H1 (cell line): ENCODE measurements around the gene STX2. TPM values are rescaled to one million over a fixed set of nuclear protein-coding genes. Genes with fewer than 3 reads are reported as not detected.

Experiments used
- BRCA1 ChIP-seq: IDR thresholded peaks from 2 replicates; pipeline ENCODE4 v1.6.1; 2012; ENCODE audit warnings: low read depth, low read length, improper control_type of control experiment
- CTBP2 ChIP-seq: IDR thresholded peaks from 2 replicates; pipeline ENCODE4 v1.7.0; 2011; ENCODE audit warnings: borderline replicate concordance, mild to moderate bottlenecking, moderate library complexity, mixed read lengths, low read length; ENCODE audit not compliant: insufficient read depth, insufficient read length
- HDAC6 ChIP-seq: IDR thresholded peaks from one replicate; pipeline ENCODE4 v1.7.1; 2012; ENCODE audit warnings: low read depth, mild to moderate bottlenecking, inconsistent platforms, low read length, moderate library complexity
- RAD21 ChIP-seq, 2 experiments: IDR thresholded peaks in 1 of 2; conservative IDR thresholded peaks in 1 of 2; 2 replicates each; pipeline ENCODE4 v1.6.1; 2011; ENCODE audit warnings: low read depth in 2 of 2, low read length in 2 of 2, improper control_type of control experiment in 1 of 2, inconsistent platforms in 1 of 2, mild to moderate bottlenecking in 1 of 2, moderate library complexity in 1 of 2
- RFX5 ChIP-seq: IDR thresholded peaks from 2 replicates; pipeline ENCODE4 v1.6.1; 2011; ENCODE audit warnings: low read depth, low read length, improper control_type of control experiment, borderline replicate concordance
- TAF1 ChIP-seq: IDR thresholded peaks from 2 replicates; pipeline ENCODE4 v1.6.1; 2011; ENCODE audit warnings: mild to moderate bottlenecking, low read depth, low read length
- polyA plus RNA-seq, 7 experiments: library from polyadenylated mRNA; depleted of rRNA in 3 of 7; stranded (reverse) in 5 of 7; unstranded in 2 of 7; fragments of >200 nt in 5 of 7; fragments of 200-250 nt in 2 of 7; gene quantifications; 1 replicate in 5 of 7; 2 replicates in 1 of 7; 4 replicates in 1 of 7; pipeline versions ENCODE4 v1.2.1 to v1.2.3, GENCODE V29; 2011 to 2013; ENCODE audit warnings: missing spikeins in 2 of 7, mixed read lengths in 2 of 7
- total RNA-seq: library from RNA; stranded (reverse); fragmentation: NEBNext Ultra II Directional; extraction: Animal tissue kit (Norgen Biotek cat#: 25700); gene quantifications from 2 replicates; pipeline ENCODE4 v1.2.1, GENCODE V29; 2021
- TF ChIP-seq, protein P1 (sequence below): fragments of 300-600 bp; sonication (generic); IDR thresholded peaks from 2 replicates; pipeline ENCODE4 v1.7.1; 2012; ENCODE audit warnings: low read length, moderate library complexity, mild to moderate bottlenecking, inconsistent platforms; ENCODE audit not compliant: insufficient replicate concordance
- TF ChIP-seq, protein P2 (sequence below): IDR thresholded peaks from 2 replicates; pipeline ENCODE4 v1.6.1; 2011; ENCODE audit warnings: low read length, improper control_type of control experiment

The STX2 gene
- total and polyA plus RNA-seq, 2 of the 8 experiments (the other 6 are each of a cell fraction or from before 2014, with no cell fraction given): 20.0 to 26.3 TPM

DNA sequence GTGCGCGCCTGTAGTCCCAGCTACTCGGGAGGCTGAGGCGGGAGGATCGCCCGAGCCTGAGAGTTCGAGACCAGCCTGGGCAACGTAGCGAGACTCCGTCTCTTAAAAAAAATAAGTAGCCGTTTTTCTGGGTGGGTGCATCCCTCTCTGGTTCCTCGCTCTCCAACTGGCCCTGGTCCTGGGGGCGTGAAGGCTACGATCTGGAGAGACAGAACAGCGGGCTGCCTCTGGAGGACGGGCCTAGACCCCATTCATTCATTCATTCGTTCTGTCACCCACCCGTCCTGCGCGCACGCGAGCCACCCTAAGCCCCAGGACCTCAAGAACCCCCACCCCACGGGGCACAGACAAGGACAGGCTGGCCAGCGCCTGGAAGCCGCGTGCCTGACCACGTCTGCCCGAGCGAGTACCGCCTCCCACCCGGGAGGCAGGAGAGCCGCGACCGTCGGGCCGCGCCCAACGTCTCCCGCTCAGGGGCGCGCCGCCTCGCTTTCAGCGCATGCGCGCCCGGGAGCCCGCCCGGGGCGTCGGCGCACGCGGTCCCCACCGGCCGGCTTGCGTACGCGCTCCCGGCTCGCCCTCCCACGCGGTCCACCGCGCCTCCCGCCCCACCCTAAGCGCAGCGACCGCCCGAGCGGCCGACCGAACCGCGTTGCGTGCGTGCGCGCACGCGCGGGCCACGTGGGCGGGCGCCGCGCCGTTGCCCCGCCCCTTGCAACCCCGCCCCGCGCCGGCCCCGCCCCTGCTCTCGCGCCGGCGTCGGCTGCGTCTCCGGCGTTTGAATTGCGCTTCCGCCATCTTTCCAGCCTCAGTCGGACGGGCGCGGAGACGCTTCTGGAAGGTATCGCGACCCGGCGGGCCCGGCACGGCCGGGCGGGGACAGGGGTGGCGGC lies 32.5 kb upstream of the STX2 start, which contains the start of gene RAN (continued):
- TF ChIP-seq, protein P1, sequence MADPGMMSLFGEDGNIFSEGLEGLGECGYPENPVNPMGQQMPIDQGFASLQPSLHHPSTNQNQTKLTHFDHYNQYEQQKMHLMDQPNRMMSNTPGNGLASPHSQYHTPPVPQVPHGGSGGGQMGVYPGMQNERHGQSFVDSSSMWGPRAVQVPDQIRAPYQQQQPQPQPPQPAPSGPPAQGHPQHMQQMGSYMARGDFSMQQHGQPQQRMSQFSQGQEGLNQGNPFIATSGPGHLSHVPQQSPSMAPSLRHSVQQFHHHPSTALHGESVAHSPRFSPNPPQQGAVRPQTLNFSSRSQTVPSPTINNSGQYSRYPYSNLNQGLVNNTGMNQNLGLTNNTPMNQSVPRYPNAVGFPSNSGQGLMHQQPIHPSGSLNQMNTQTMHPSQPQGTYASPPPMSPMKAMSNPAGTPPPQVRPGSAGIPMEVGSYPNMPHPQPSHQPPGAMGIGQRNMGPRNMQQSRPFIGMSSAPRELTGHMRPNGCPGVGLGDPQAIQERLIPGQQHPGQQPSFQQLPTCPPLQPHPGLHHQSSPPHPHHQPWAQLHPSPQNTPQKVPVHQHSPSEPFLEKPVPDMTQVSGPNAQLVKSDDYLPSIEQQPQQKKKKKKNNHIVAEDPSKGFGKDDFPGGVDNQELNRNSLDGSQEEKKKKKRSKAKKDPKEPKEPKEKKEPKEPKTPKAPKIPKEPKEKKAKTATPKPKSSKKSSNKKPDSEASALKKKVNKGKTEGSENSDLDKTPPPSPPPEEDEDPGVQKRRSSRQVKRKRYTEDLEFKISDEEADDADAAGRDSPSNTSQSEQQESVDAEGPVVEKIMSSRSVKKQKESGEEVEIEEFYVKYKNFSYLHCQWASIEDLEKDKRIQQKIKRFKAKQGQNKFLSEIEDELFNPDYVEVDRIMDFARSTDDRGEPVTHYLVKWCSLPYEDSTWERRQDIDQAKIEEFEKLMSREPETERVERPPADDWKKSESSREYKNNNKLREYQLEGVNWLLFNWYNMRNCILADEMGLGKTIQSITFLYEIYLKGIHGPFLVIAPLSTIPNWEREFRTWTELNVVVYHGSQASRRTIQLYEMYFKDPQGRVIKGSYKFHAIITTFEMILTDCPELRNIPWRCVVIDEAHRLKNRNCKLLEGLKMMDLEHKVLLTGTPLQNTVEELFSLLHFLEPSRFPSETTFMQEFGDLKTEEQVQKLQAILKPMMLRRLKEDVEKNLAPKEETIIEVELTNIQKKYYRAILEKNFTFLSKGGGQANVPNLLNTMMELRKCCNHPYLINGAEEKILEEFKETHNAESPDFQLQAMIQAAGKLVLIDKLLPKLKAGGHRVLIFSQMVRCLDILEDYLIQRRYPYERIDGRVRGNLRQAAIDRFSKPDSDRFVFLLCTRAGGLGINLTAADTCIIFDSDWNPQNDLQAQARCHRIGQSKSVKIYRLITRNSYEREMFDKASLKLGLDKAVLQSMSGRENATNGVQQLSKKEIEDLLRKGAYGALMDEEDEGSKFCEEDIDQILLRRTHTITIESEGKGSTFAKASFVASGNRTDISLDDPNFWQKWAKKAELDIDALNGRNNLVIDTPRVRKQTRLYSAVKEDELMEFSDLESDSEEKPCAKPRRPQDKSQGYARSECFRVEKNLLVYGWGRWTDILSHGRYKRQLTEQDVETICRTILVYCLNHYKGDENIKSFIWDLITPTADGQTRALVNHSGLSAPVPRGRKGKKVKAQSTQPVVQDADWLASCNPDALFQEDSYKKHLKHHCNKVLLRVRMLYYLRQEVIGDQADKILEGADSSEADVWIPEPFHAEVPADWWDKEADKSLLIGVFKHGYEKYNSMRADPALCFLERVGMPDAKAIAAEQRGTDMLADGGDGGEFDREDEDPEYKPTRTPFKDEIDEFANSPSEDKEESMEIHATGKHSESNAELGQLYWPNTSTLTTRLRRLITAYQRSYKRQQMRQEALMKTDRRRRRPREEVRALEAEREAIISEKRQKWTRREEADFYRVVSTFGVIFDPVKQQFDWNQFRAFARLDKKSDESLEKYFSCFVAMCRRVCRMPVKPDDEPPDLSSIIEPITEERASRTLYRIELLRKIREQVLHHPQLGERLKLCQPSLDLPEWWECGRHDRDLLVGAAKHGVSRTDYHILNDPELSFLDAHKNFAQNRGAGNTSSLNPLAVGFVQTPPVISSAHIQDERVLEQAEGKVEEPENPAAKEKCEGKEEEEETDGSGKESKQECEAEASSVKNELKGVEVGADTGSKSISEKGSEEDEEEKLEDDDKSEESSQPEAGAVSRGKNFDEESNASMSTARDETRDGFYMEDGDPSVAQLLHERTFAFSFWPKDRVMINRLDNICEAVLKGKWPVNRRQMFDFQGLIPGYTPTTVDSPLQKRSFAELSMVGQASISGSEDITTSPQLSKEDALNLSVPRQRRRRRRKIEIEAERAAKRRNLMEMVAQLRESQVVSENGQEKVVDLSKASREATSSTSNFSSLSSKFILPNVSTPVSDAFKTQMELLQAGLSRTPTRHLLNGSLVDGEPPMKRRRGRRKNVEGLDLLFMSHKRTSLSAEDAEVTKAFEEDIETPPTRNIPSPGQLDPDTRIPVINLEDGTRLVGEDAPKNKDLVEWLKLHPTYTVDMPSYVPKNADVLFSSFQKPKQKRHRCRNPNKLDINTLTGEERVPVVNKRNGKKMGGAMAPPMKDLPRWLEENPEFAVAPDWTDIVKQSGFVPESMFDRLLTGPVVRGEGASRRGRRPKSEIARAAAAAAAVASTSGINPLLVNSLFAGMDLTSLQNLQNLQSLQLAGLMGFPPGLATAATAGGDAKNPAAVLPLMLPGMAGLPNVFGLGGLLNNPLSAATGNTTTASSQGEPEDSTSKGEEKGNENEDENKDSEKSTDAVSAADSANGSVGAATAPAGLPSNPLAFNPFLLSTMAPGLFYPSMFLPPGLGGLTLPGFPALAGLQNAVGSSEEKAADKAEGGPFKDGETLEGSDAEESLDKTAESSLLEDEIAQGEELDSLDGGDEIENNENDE: no peak
- TF ChIP-seq RFX5 (no peak), BRCA1 (no peak), RAD21 (IDR thresholded peaks at IDR 0.05 in 1 of 2, conservative IDR thresholded peaks at IDR 0.05 in 1 of 2; ENCODE audit: low read depth in 2 of 2, low read length in 2 of 2) (no peak), HDAC6 (no peak), TAF1 (peak; percentile 93), CTBP2 (no peak)
- TF ChIP-seq, protein P2, sequence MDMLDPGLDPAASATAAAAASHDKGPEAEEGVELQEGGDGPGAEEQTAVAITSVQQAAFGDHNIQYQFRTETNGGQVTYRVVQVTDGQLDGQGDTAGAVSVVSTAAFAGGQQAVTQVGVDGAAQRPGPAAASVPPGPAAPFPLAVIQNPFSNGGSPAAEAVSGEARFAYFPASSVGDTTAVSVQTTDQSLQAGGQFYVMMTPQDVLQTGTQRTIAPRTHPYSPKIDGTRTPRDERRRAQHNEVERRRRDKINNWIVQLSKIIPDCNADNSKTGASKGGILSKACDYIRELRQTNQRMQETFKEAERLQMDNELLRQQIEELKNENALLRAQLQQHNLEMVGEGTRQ: no peak; the same call in 1 of the 2 replicates
